Activated B cell treated with CpG ODN at 0.5 μM for 24 hours (primary cell): ENCODE results near the gene TDRD12. TPM values are rescaled to one million over a fixed set of nuclear protein-coding genes. Genes with fewer than 3 reads are reported as not detected.
"Not testable (repeated sequence)": the region's sequence is repeated elsewhere in the genome, so short reads cannot be mapped to it uniquely, and the experiment has no call there.

ENCODE experiments used
- ATAC-seq: fragments of 200-7000 bp; cut with Tn5 transposase; one replicate; pipeline ENCODE4 v1.10.0; 2021; ENCODE audit warnings: low read depth, mild to moderate bottlenecking, moderate library complexity
- CTCF ChIA-PET: fragments of 350-600 bp; sonication (Branson Sonifier 250); formaldehyde crosslinking; loops from one replicate; lab custom pipeline; 2021; ENCODE audit warnings: antibody characterized with exemption; lab: Charles Lee
- POLR2A ChIA-PET: fragments of 350-600 bp; sonication (Branson Sonifier 250); formaldehyde crosslinking; loops from one replicate; lab custom pipeline; 2021; ENCODE audit warnings: antibody characterized with exemption; lab: Charles Lee
- DNase-seq: peaks from one replicate; pipeline ENCODE4 v3.0.0; 2022
- H3K27ac Mint-ChIP-seq: one replicate; pipeline ENCODE4 v1.8.0; 2020; ENCODE audit warnings: mixed read lengths
- H3K27me3 Mint-ChIP-seq: one replicate; pipeline ENCODE4 v1.8.0; 2021; ENCODE audit warnings: mixed read lengths
- H3K36me3 Mint-ChIP-seq: one replicate; pipeline ENCODE4 v1.8.0; 2021; ENCODE audit warnings: low read depth, mixed read lengths
- H3K4me1 Mint-ChIP-seq: one replicate; pipeline ENCODE4 v1.8.0; 2021; ENCODE audit warnings: mixed read lengths
- H3K4me3 Mint-ChIP-seq: one replicate; pipeline ENCODE4 v1.8.0; 2020; ENCODE audit warnings: mild to moderate bottlenecking, mixed read lengths
- H3K9me3 Mint-ChIP-seq: one replicate; pipeline ENCODE4 v1.8.0; 2020; ENCODE audit warnings: mixed read lengths
- intact Hi-C: fragments of 100-400 bp; cut with micrococcal nuclease; formaldehyde crosslinking; loops from one replicate; pipeline ENCODE4 v1.15.1; 2024
- total RNA-seq: library from RNA; stranded (reverse); gene quantifications from 2 replicates; pipeline ENCODE4 v1.2.3, GENCODE V29; 2022
- TF ChIP-seq, protein P1 (sequence below): fragments of 200-600 bp; IDR thresholded peaks from one replicate; pipeline ENCODE4 v1.8.0; 2022; ENCODE audit warnings: antibody characterized with exemption, mild to moderate bottlenecking

TDRD12 gene
- total RNA-seq, 1 donor from 2014 or later = 1.2 TPM

DNA sequence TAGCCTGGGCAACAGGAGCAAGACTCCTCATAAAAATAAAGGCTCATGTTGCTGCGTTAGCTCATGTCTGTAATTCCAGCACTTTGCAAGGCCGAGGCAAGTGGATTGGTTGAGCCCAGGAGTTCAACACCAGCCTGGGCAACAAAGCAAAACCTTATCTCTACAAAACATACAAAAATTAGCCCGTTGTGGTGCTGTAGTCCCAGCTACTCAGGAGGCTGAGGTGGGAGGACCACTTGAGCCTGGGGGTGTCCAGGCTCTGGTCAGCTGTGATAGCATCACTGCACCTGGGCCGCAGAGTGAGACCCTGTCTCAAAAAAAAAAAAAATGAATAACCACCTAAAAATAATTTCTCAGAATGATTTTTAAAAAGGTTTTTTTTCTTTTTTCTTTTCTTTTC is 31.9 kb upstream of the TDRD12 start:
- Mint-ChIP-seq H3K9me3 (no peaks in the 10 kb centered on the region), H3K4me3 (no peak overlapping the region), H3K36me3 (no peaks in the 10 kb centered on the region), H3K27ac (no peak overlapping the region), H3K4me1 (peaks cover 9% of the 10 kb centered on the region), H3K27me3 (no peaks in the 10 kb centered on the region)
- intact Hi-C loops = no loop called here
- POLR2A ChIA-PET = no interaction called here
- CTCF ChIA-PET = no interaction called here
- TF ChIP-seq, protein P1, sequence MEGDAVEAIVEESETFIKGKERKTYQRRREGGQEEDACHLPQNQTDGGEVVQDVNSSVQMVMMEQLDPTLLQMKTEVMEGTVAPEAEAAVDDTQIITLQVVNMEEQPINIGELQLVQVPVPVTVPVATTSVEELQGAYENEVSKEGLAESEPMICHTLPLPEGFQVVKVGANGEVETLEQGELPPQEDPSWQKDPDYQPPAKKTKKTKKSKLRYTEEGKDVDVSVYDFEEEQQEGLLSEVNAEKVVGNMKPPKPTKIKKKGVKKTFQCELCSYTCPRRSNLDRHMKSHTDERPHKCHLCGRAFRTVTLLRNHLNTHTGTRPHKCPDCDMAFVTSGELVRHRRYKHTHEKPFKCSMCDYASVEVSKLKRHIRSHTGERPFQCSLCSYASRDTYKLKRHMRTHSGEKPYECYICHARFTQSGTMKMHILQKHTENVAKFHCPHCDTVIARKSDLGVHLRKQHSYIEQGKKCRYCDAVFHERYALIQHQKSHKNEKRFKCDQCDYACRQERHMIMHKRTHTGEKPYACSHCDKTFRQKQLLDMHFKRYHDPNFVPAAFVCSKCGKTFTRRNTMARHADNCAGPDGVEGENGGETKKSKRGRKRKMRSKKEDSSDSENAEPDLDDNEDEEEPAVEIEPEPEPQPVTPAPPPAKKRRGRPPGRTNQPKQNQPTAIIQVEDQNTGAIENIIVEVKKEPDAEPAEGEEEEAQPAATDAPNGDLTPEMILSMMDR = no peak
- ATAC-seq = no peak
- no peak for DNase-seq

DNA sequence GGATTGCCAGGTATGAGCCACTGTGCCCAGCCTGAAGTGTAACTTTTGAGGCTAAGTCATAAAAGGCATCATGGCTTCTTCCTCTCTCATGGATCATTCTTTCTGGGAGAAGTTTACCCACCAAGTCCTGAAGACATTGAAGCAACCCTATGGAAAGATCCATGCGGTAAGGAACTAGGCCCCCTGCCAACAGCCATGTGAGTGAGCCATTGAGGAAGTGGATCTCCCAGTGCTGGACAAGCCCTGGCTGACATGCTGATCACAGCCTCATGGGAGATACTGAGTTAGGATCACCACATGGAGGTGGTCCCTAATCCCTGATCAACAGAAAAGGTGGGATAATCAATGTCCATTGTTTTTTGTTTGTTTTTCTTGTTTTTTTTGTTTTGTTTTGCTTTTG is 31.3 kb upstream of the TDRD12 start:
- TF ChIP-seq, protein P1 = no peak
- Mint-ChIP-seq H3K27me3 (no peaks in the 10 kb centered on the region), H3K27ac (no peak overlapping the region), H3K4me3 (no peak overlapping the region), H3K4me1 (peaks cover 15% of the 10 kb centered on the region), H3K9me3 (no peaks in the 10 kb centered on the region), H3K36me3 (peaks cover 1% of the 10 kb centered on the region)
- ChIA-PET CTCF (no interaction called here), POLR2A (no interaction called here)
- intact Hi-C loops = no loop called here
- ATAC-seq (no peak), DNase-seq (no peak)

DNA sequence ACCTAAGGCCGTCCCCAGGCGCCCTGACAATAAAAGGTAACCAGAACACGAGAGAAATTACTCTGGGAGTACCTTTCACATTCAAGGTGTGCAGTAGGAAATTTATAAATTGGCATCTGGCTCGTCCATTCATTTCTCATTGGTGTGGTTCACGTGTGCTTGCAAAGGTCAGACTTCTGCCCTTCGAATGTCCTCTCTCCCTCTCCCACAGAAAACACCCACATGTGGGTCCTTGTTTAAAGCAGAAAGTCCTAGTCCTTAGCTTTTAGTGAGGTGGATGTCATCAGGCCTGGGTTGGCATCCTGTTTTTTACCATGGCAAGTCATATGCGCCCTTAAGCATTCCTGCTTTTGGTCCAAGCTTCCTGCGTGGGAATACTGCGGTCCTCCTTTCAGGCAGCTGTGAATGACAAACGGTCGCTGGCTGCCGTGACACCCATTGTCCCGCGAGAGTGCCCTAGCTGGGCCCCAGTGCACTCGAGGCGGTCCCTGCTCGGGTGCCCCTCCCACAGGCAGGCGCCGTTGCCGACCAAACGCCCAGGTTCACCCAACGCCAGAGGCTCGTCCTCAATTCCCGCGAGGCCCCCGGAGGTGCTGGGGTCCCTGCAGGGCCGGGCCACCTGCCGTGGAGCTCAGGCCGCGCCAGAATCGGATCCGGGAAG is 28.1 kb upstream of the TDRD12 start, which contains the start of gene NUDT19:
NUDT19 (plus strand) TSS at position 531 of the 661 bp plus-strand sequence. CDS start 140 bp downstream, outside the sequence.
- POLR2A ChIA-PET = interaction anchor here (0.8 to 1.4 kb wide), 7 partner anchors 13 to 390 kb away, joined by 3 to 28 read pairs (median 4); partner anchors contain the start of genes ANKRD27, DPY19L3, GPATCH1 and RGS9BP
- ATAC-seq (peak; percentile 94), DNase-seq (peak; percentile 74)
- H3K4me3 Mint-ChIP-seq = peak within 1 kb of the TSS; percentile 85
- peaks cover 2% of the 10 kb centered on the region for H3K36me3 Mint-ChIP-seq
- intact Hi-C loops = loop anchor here (1.0 to 5.0 kb wide), 4 partner anchors 16 to 344 kb away; partner anchors contain the start of genes ANKRD27, CEP89, FAAP24 and PDCD5
- H3K9me3 Mint-ChIP-seq = no peaks in the 10 kb centered on the region
- H3K27ac Mint-ChIP-seq = peak within 1 kb of the TSS; percentile 70
- TF ChIP-seq, protein P1 = no peak
- peaks cover 41% of the 10 kb centered on the region for H3K4me1 Mint-ChIP-seq
- no peaks in the 10 kb centered on the region for H3K27me3 Mint-ChIP-seq
- CTCF ChIA-PET = no interaction called here

DNA sequence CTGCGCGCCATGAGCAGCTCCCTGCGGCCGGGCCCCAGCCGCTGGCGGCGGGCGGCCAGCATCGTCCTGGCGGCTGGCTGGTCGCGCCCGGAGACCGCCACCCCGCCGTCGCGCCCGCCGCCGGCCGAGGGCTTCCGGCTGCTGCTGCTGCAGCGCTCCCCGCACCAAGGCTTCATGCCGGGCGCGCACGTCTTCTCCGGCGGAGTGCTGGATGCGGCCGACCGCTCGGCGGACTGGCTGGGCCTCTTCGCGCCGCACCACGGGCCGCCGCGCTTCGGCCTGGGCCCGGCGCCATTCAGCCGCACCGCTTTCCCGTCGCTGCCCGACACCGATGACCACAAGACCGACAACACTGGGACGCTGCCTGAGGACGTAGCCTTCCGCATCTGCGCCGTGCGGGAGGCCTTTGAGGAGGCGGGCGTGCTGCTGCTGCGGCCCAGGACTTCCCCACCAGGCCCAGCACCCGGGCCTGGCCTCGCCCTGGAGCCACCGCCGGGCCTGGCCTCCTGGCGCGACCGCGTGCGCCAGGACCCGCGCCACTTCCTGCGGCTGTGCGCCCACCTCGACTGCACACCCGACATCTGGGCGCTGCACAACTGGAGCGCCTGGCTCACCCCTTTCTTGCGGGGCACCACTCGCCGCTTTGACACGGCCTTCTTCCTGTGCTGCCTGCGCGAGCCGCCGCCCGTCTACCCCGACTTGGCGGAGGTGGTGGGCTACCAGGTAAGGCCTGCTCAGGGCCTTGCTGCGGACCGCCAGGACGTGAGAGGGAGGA is 27.4 kb upstream of the TDRD12 start:
- Mint-ChIP-seq H3K27ac (peak overlapping the region; percentile 66), H3K4me1 (peaks cover 42% of the 10 kb centered on the region), H3K9me3 (no peaks in the 10 kb centered on the region), H3K27me3 (no peaks in the 10 kb centered on the region), H3K36me3 (peaks cover 2% of the 10 kb centered on the region), H3K4me3 (peak overlapping the region; percentile 85)
- CTCF ChIA-PET = no interaction called here
- intact Hi-C loops = loop anchor here (1.0 to 5.0 kb wide), 4 partner anchors 17 to 345 kb away; partner anchors contain the start of genes ANKRD27, CEP89, FAAP24 and PDCD5
- DNase-seq (no peak), ATAC-seq (peak; percentile 62)
- TF ChIP-seq, protein P1 = no peak
- POLR2A ChIA-PET = interaction anchor here (0.8 to 1.4 kb wide), 7 partner anchors 14 to 389 kb away, joined by 3 to 28 read pairs (median 4); partner anchors contain the start of genes ANKRD27, DPY19L3, GPATCH1 and RGS9BP

DNA sequence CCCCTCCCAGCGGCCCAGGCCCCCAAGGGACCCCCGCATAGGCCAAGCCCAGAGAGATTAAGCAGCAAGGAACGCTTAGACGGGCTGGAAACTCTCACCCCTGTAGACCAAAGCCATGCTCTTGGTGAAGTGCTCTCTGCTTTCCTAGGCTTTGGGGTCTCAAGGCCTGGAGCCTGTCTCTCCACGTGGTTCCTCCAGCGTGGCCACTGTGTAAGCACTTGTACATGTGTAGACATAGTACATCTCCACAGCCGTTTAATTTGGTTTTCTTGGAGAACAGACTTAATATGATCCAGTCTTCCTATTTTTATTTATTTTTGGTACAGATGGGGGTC is 26.9 kb upstream of the TDRD12 start:
- CTCF ChIA-PET = no interaction called here
- DNase-seq (no peak), ATAC-seq (no peak)
- POLR2A ChIA-PET = no interaction called here
- intact Hi-C loops = loop anchor here (5.0 kb wide), 2 partner anchors 280 to 345 kb away; partner anchors contain the start of genes CEP89, FAAP24 and ZNF507
- TF ChIP-seq, protein P1 = no peak
- Mint-ChIP-seq H3K36me3 (peaks cover 6% of the 10 kb centered on the region), H3K27ac (peak overlapping the region; percentile 70), H3K4me3 (peak overlapping the region; percentile 85), H3K27me3 (no peaks in the 10 kb centered on the region), H3K4me1 (peaks cover 42% of the 10 kb centered on the region), H3K9me3 (no peaks in the 10 kb centered on the region)

DNA sequence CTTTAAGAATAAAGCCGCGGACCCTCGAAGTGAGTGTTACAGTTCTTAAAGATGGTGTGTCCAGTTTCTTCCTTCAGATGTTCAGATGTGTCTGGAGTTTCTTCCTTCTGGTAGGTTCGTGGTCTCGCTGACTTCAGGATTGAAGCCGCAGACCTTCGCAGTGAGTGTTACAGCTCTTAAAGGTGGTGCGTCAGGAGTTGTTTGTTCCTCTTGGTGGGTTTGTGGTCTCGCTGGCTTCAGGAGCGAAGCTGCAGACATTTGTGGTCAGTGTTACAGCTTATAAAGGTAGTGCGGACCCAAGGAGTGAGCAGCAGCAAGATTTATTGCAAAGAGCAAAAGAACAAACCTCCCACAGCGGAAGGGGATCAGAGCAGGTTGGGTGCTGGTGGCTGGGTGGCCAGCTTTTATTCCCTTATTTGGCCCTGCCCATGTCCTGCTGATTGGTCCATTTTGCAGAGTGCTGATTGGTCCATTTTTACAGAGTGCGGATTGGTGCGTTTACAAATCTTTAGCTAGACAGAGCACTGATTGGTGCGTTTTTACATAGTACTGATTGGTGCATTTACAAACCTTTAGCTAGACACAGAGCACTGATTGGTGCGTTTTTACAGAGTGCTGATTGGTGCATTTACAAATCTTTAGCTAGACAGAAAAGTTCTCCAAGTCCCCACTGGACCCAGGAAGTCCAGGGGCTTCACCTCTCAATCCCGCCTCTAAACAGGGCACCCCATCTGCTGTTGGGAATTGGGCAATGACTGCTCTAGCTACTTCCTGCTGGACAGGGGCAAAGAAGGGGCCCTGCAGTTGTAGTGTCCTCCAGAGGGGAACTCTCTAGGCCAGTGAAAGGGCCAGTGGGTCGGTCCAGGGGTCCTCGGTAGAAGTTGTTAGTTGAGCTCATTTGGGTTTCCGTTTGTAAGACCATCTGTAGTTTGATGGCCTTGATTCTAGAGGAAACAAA is 26.1 kb upstream of the TDRD12 start:
- intact Hi-C loops = loop anchor here (5.0 kb wide), 2 partner anchors 279 to 346 kb away; partner anchors contain the start of genes CEP89, FAAP24 and ZNF507
- peak overlapping the region; percentile 85 for H3K4me3 Mint-ChIP-seq
- ATAC-seq, CTCF ChIA-PET, H3K9me3 Mint-ChIP-seq, H3K27me3 Mint-ChIP-seq, DNase-seq: not testable (repeated sequence)
- H3K4me1 Mint-ChIP-seq = peaks cover 44% of the 10 kb centered on the region
- peaks cover 12% of the 10 kb centered on the region for H3K36me3 Mint-ChIP-seq
- H3K27ac Mint-ChIP-seq = peak overlapping the region; percentile 70
- POLR2A ChIA-PET = interaction anchor here (0.6 to 0.7 kb wide), 2 partner anchors 113 to 278 kb away, joined by 3 read pairs; partner anchors contain the start of gene PDCD5
